GM12872 (cell line): ENCODE measurements around the gene EHD3.

Source experiments
- TF ChIP-seq, protein P1 (sequence below): IDR thresholded peaks from 3 replicates; pipeline ENCODE4 v1.5.1; 2011; ENCODE audit warnings: low read depth, mild to moderate bottlenecking, low read length, moderate library complexity; ENCODE audit not compliant: insufficient read depth

Gene EHD3

DNA sequence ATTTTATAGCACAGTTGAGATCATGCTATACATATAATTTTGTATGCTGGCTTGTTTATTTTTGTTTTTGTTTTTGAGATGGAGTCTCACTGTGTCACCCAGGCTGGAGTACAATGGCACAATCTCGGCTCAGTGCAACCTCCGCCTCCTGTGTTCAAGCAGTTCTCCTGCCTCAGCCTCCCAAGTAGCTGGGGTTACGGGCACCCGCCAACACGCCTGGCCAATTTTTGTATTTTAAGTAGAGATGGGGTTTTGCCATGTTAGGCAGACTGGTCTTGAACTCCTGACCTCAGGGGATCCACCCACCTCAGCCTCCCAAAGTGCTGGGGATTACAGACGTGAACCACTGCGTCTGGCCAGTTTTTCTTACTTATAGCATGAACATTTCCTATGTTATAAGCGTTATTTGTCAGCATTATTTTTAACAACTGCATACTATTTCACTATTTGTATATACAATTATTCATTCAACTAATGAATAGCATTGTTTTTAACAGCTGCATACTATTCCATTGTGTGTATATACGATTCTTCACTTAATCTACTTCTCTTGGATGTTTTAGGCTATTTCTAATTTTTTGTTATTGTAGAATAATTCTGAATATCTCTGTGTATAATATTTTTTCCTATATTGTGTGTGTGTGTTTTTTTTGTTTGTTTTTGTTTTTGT is 3.5 kb downstream of the EHD3 start:
- TF ChIP-seq, protein P1, sequence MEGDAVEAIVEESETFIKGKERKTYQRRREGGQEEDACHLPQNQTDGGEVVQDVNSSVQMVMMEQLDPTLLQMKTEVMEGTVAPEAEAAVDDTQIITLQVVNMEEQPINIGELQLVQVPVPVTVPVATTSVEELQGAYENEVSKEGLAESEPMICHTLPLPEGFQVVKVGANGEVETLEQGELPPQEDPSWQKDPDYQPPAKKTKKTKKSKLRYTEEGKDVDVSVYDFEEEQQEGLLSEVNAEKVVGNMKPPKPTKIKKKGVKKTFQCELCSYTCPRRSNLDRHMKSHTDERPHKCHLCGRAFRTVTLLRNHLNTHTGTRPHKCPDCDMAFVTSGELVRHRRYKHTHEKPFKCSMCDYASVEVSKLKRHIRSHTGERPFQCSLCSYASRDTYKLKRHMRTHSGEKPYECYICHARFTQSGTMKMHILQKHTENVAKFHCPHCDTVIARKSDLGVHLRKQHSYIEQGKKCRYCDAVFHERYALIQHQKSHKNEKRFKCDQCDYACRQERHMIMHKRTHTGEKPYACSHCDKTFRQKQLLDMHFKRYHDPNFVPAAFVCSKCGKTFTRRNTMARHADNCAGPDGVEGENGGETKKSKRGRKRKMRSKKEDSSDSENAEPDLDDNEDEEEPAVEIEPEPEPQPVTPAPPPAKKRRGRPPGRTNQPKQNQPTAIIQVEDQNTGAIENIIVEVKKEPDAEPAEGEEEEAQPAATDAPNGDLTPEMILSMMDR, result no peak

DNA sequence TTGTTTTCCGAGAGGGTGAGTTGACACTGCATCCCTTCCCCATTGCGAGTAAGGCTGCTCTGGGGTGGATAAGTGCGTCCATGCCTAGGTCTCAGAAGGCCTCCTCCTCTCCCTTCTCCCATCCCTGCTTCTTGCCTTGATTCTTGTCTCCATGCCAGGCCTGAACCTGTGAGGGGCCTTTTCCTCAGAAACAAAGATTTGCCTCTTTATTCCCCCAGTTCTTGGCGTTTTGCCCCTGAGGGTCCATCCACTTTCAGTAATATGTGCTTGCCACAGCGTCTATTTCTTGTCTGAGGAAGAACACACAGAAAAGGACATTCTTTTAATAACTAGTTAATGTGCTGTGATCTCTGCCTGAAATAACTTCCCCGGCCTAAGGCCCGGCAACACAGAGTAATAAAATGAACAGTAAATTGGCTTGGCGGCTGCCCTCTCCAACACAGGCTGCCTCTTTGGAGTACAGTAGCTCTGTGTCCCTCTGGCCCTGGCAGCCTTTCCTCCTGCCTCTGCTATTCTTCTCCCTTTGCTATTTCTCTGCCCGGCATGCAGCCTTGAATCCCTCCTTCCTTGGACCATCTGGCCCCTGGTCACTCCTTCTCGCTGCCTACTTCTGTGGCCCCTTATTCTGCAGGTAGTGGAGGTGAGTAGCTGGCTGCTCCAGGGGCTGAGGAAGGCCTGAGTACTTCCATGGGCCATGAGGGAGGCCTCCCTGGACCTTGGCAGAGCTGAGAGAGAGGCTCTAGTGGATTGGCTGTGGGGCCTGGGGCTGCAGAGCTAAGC is 4.4 kb downstream of the EHD3 start:
- TF ChIP-seq, protein P1, result no peak

DNA sequence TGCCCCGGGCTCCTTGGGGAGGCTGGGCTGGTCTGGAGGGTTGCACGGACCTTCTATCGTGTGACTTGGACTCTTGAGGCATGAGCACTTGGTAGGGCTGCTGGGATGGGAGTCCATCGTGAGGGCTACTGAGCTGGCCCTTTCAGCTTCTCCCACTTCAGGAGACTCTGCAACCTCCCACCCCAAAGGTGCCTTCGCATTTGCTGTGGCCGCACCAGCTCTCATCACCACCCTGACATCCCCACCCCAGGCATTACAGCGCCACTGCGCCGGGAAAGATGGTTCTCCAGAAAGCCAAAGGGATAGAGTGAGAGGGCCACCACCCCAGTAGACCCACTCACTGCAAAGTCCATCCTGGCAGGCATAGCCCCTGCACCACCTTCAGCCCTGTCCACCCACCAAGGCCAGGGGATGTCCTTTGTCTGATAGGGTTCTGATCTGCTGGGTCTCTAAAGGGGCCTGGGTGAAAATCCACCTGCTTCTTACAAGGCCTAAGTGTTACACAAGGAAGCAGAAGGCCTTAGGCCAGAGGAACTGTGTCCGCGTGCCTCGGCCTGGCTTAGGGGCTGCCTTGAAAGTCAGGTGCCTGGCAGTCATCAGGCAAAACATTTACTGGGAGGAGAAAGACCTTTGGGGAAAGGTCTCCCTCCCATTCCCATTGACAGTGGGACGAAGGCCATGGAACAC is 5.1 kb downstream of the EHD3 start:
- TF ChIP-seq, protein P1, result no peak

DNA sequence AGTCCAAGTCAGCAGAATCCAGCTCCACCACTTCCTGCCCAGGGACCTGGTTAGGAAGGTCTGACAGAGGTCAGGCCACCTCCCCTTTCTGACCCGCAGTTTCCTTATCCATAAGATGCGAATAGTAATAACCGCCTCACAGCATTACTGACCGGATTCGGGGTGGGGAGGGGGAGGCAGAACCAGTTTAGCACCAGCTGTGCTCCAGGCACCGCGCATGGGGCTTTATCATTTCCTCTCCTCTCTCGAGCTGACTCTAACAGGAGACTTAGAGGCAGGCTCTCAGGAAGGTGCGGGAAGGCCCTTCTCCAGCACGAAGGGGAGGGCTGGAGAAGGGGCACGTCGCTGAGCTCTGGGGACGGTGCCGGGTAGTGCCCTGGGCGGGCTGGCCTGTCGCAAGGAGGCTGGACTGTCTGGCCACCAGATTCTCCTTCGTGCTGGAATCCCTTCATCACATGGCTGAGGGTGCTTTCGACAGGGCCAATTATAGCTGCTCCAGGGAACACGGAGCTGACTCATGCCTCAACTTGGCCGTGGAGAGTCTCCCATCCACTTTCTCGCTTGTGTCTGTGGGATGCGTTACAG is 5.7 kb downstream of the EHD3 start:
- TF ChIP-seq, protein P1, result no peak

DNA sequence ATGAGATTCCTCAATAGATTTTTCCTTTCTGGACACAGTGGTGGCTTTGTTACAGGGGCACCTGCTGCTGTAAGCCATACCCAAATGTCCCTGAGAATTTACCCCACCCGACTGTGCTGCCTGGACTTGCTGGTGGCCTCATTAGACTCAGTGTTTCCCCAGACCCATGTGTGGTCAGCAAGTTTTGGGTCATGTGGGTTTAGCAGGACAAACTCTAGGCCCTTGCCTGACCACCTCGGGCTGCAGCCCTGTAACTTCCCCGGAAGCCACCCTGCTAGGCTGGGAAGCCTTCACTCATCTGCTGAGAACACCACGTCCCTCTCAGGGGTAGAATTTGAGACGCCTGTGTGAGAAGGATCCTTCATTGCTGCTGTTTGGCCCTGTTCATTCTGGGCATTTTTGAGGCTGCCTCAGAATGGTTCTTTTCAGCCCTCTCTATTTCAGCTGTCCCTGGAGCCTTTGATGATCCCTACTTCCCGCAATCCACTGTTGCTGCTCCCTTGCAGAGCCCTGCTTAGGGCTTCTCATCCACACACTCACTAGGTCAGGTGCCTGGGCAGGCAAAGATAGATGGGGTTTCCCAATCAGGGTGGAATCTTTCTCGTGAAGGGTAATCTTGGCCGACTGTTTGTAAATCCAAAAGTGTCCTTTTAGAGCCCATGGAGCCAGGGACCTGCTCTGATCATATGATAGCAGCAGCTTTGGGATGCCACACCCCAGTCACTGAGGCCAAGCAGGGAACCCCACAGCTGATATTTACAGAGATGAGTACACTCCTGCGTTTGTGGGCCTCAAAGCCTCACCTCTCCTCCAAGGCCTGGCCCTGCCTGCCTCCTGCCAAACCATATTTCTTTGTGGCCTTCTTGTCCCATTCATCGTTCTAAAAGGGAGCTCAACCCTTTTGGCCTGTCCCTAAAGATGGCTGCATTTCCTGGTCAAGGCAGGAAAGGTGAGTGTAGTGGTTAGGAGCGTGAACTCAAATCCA is 6.7 kb downstream of the EHD3 start:
- TF ChIP-seq, protein P1, result no peak

DNA sequence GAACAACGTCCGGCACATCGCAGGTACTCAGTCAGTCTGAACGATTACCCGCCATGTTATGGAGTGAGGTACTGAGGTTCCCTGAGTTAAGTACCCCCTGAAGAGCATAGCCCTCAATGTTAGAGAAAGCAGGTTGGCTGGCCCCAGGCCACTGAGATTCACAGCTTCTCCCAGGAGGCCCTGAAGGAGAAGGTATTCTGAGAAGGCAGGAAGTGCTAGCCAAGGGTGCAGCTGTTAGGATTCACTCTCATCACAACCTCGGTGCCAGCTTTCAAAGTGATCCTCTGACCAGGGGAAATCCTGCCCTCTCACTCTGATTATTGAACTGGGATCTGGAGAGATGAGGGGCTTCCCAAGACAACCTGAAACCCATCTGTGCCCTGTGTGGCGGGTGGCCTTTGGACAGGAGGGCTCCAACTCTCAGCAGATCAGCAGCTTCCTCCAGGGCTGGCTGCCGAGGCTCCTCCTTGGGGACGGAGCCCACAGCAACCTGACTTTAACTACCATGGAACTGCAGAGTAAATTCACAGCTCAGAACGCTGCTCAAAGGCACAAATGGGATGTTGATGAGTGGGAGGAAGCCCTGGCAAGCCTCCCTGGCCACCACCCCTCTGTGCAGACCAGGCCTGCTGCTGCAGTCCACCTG is 7.8 kb downstream of the EHD3 start:
- TF ChIP-seq, protein P1, result no peak
